HG02759 (cell line): Measurements from ENCODE around the gene CDH4.

Experiments
- ATAC-seq: cut with Tn5 transposase; IDR thresholded peaks from one replicate; pipeline ENCODE4 v1.9.1; 2021; ENCODE audit warnings: mild to moderate bottlenecking, moderate library complexity; ENCODE audit not compliant: unreplicated experiment

Gene CDH4

DNA sequence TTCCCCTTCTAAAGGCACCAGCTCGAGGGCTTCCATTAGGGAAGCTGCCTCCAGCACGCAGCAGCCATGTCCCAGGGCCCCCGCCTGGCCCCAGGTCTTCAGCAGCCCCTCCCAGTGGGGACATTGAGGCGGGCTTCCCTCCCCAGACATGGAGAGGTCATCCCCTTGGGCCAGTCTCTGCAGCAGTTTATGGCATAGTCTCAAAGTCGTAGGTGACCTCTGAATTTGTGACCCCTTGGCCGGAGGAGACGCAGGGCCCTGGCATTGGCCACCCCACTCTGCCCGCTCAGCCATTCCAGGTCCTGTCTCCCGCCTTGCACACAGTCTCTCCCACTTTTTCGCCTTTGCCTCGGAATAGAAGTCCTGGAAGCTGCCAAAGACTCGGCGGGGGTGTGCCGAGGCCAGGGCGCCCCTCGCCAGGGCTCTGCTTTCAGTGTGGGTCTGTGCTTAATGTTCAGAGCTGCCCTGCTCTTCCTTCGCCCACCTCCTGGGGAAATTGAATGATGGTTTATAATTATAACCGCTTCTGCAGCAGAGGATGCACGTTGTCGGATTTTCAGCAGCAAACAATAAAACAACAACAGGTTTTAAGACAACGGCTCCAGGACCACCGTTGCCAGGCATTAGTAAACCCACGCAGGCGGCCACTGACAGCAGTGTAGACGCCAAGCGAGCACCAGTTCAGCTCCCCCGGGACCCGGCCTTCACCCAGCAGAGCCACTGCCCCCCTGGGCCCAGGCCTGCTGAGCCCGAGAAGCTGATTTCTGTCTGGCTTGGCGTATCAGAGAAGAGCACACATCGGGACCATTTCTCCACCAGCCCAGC is 626.6 kb downstream of the CDH4 start:
- no peak for ATAC-seq

DNA sequence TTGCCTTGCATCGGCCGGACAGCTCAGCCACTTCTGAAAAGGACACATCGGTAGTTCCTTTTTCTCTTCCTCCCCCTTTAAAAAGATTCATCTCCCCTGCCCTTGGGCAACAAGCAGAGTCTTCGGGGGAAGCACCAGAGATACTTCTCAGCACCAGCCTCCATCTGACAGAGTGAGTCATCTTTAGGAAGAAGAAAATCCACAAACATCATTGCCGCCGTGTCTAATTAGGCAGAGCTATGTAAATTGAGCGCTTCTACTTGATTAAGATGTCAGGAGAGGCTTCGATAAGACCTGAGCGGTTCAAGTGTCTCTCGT is 627.2 kb downstream of the CDH4 start:
- ATAC-seq, result no peak

DNA sequence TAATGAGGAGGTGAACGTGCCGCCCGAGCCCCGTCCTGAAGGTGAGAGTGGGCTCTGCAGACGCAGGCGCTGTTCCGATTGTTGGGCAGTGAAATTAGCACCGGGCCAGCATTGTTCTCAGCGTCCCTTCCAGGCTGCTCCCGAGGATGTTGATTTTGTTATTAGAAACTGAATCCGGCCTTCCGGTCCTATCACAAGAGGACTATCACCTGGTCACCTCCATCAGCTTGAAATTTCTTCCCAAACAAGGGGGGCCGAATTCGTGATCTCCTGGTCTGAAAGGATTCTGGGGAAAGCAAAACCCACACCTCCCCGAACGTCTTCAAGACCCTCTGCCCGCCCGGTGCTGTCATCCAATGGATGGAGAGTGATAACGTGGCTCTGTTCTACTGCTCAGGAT is 627.6 kb downstream of the CDH4 start:
- ATAC-seq, result no peak

DNA sequence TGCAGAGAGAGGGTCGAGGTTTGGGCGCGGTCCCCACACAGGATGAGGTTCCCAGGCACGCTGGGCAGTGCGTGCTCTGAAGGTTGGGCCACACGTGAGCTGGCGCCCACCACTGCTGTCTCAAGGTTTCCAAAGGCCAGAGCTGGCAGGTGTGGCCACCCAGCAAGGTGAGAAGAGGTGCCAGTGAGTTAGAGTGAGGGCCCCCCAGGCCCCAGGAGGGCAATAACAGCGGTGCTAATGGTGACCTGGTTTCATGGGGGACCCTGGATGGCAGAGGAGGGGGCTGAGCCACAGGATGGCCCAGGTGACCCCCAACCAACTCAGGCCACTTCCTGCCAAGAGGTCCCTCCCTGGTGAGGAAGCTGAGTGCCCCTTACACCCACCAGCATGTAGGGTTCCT is 628.6 kb downstream of the CDH4 start:
- ATAC-seq, result no peak

DNA sequence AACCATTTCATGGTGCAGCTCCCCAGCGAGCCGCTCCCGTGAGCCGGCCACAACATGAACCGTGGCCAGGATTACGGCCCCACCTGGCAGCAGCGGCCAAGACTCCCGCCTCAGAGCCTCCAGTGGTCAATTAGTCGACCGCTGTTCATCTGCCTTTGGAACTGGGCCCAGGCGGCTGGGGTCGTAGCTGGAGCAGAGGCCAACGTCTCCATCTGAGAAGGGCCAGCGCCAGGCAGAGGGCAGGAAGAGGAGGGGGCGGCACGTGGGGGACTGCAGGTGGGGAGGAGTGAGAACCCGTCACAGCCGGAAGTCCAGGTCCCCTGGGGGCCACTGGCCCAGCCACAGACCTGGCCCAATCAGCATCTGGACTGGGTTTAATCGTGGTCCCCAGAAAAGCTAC is 629.4 kb downstream of the CDH4 start:
- ATAC-seq, result no peak

DNA sequence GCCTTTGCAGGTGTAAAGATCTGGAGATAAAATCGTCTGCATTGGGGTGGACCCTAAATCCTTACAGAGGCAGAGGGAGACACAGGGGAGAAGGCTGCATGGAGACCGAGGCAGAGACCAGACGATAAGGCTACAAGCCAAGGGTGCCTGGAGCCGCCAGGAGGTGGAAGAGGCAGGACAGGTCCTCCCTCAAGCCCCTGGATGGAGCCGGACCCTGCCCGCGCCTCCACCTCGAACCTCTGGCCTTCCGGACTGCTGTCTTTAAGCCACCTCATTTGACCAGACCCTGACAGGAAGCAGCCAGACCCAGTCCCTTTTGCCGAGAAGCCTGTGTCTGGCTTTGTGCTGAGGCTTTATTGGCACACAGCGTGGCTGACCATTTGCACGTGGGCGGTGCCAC is 629.8 kb downstream of the CDH4 start:
- no peak for ATAC-seq

DNA sequence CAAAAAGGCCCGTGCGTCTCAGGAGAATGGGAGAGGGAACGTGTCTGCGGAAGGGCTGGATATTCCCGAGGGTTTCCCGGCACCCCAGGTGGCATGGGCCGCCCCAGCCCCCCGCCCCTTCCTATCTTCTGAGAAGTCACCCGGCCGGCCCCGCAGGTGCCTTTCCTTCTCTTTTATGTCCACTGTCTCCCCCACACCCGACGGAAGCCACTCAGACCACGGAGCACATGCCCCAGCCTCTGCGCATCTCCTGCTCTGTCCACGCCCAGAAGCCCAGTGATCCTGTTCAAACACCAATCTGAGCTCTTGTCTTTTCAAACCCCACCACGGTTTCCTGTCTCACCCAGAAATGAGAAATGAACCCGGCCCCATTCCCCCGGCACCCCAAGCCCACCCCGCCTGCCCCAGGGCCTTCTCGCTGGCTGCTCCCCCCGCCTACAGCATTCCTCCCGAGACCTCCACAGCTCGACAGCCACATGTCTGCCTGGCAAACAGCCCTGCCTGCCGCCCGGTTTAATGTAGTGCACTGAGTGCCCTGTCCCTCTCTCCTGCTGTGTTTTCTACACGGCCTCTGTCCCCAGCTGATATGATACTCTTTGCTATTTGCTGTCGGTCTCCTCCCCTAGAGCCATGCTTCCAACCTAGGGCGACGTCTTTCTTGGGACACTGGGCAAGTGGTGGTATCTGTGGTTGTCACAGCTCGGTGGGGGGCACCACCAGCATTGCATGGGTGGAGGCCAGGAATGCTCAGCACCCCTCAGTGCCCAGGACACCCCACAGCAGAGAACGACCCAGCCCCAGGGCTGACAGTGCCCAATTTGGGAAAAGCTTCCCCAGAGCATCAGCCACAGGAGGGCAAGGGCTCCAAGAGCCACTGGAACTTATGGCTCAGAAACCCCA is 630.9 kb downstream of the CDH4 start:
- no peak for ATAC-seq

DNA sequence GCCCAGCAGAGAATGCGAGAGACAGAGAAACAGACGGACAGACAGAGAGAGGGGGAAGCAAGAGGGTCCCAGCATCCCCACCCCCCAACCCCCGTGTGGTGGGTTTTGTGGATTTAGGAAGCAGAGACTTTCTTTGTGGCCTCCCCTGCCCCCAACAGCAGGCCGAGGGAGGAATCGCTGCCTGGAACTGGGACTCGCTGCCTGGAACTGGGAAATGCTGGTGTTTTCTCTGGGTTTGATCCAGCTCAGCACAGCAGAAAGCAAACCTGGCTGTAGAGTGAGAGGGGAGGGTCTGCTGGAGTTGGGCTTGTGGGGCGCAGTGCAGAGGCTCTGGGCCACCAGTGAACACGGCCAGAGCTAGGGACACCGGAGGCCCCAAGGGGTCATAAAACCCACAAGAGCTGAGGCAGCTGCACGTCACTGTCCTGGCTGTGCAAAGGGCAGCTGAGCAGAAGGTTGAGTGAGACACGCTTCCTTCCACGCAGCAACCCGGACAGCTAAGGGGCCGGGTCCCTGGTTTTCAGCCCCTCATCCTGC is 631.9 kb downstream of the CDH4 start:
- no peak for ATAC-seq

DNA sequence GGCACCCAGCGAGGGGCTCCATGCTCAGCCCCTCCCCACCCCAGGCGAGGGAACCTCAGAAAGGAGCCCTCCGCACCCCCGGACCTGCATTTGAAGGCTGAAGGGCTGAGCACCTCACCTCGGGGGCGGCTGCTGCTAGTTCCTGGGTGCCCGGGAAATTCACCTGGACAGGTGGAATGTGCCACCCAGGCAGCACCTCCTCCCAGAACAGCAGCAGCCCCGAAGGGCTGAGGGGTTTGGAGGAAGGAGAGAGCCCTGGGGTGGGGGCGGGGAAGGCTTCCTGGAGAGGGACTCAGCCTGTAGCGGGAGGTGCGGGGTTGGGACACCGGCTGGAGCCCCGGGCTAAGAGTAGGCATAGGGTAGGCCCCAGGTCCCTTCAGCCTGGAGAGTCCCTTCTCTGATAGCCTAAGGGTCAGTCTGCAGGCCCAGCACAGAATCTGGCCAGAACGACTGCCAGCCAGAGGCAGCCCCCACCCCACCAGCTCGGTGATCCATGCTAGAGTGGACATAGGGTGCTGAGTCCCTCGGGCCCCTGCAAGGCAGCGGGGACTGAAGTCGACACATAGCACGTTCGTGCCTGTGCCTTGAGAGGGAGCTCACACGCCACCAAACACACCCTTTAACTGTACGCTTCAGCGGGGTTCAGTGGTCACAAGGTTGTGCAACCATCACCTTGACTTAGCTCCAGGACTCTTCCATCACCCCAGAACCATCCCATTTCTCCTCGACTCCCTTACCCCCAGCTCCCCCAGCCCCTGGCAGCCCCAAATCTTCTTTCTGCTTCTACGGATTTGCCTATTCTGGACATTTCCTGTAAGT is 632.7 kb downstream of the CDH4 start:
- ATAC-seq, result no peak

DNA sequence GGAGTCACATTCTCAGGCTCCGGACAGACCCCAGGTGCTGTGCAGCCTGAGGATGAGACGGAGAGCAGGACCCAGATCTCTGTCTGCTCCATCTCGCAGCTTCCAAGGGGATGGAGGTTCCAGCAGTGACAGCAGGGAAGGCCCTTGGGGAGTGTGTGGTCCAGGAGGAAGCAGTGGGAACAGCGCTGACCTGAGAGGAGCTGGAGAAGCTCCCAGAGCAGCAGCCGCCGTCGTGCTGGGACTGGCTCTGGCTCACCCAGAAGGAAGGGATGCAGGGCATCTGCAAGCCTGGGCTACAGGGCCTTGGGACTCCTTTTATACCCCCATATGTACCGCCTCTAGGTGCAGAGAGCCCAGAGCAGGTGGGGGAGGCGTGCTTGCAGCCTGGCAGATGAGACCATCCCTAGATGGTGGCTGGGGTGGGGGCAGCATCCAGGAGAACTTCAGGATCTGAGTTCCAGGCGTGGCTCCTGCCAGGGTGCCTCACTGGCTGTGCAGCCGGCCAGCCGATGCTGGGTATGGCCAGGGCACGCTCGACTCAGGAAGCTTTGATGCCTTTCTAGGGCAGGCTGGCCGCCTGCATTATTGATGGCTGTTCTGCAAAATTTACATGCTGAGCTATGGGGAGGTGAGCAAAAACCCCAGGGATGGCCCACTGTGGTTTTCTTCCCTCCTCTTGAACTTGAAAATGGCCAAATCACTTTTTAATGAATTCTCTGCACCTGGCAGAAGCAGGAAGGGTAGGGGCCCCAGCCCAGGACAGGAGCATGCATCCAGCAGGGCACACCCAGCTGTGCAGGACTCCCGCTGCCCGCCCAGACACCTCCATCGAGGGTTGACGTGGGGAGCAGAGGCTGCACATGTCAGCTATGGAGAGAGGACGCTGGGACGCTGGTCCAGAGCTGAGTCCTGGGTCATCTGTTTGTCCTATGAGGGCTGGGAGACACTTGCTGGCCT is 634.0 kb downstream of the CDH4 start:
- ATAC-seq, result no peak

DNA sequence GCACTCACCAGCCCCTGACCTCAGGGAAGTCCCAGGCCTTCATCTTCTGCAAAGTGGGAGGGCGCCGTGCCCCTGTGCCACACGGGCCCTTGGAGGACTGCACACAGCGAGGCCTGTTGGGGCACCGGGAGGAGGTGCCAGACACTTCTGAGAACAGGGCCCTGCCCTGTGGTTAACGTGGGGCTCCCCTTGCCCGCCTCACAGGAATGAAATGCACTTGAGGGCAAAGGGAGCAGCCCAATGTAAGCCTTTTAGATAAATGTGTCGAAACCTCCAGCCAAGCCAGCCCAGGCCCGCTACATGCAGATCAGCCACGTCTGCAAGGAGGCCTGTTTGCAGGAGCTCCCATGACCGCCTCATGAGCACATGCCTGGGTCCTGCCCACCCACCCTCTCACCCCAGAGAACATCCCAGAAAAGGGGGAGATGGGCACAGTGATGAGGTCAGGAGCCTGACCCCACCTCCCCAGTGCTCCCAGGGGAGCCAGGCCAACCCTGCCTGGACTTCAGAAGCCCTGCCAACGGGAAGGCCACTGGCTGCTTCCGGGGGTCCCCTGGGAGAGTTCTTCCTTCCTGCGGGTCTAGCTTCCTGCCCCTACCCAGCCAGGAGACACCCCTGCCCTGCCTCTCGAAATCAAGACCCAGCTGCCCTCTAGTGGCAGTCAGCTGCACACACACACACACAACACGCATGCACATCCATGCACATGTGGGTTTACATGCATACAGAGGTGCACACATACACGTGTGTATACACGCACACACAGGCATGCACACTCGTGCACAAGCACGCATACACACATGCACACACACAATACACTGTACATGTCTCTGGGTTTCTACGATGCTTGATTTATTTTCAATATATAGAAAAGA is 634.9 kb downstream of the CDH4 start:
- peak; percentile 66 for ATAC-seq

DNA sequence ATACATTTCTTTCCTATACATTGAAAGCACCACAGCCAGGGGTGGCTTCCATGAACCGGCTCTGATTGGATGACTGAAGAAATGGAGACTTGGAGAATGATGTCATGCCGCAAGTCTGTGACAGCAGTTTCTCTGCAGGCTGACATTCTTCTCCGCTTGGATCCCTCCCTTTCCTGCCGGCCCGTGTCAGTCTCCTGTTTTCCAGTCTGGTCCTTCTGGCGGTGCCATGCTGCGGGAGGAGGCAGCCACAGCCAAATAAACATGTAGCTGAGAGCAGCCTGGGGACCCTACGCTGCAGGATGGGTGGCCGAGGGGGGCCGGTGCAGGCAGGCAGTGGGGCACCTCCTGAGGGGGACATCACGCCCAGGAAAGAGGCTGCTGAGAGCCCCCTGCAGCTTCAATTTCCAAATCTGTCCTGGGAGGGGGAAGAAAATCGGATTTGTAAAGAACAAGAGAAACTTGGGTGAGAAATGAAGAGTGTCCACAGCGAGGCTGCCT is 635.6 kb downstream of the CDH4 start:
- no peak for ATAC-seq

DNA sequence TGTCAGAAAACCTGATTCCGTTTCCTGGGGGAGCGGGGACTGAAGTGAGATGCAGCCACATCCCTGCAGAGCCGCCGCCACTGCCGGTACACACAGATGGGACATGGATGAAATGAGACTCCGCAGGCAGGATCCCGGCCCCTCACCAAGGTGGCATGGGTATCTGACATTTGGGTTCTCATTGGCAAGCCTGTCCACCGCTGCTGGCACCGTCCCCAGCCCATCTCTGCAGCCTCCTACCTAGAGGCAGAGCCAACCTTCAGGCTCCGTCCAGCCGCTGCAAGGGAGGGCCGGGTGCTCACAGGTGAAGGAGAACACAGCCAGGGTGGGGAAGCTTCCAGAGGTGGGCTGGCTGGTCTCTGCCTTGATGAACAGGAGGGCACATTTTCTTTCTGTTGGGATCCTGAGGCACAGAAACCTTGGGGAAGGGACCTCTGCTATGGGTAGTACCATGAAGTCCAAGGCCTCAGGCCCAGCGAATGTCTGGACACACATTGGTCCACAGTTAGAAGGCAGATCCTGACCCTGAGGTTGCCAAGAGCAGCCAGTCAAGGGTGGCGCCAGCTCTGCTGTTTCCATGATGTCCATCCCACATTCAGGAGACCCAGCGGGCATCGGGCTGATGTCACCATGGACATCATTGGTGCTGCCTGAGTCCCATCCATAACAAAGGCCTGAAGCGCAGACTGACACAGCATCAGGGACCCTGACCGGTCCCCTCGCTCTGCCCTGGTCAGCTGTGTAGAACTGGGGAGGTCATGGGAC is 636.2 kb downstream of the CDH4 start:
- no peak for ATAC-seq

DNA sequence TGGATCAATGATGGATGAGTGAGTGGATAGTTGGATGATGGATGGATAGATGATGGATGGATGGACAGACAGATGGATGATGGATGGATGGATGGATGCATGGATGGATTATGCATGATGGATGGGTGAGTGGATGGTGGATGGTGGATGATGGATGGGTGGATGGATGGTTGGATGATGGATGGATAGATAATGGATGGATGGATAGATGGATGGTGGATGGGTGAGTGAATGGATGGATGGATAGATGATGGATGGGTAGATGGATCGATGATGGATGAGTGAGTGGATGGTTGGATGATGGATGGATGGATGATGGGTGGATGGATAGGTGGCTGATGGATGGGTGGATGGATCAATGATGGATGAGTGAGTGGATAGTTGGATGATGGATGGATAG is 637.6 kb downstream of the CDH4 start:
- no peak for ATAC-seq

DNA sequence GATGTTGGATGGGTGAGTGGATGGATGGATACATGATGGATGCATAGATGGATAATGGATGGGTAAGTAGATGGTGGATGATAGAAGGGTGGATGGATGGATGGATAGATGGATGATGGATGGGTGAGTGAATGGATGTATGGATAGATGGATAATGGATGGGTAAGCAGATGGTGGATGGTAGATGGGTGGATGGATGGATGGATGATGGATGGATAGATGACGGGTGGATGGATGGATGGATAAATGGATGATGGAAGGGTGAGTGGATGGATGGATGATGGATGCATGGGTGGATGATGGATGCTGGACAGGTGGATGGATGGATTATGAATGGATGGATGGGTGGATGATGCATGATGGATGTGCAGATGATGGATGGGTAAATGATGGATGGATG is 638.1 kb downstream of the CDH4 start:
- no peak for ATAC-seq

DNA sequence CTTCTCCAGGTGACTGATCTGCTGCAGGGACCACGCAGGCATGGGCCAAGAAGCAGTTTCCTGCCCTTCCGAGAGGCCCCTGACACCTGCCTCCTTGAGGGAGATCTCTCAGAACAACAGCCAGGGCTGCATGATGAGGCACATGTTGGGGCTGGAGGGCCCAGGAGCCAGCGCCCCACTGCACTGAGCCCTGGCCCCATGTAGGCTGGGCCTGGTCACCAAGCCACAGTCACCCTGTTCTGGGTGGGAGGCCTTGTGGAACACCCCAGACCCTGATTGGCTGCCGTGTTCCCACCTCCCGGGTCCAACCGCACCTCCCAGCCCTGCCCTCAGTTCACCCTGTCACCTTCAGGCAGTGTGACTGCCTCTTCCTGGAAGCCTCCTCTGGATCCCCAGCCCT is 639.4 kb downstream of the CDH4 start:
- no peak for ATAC-seq

DNA sequence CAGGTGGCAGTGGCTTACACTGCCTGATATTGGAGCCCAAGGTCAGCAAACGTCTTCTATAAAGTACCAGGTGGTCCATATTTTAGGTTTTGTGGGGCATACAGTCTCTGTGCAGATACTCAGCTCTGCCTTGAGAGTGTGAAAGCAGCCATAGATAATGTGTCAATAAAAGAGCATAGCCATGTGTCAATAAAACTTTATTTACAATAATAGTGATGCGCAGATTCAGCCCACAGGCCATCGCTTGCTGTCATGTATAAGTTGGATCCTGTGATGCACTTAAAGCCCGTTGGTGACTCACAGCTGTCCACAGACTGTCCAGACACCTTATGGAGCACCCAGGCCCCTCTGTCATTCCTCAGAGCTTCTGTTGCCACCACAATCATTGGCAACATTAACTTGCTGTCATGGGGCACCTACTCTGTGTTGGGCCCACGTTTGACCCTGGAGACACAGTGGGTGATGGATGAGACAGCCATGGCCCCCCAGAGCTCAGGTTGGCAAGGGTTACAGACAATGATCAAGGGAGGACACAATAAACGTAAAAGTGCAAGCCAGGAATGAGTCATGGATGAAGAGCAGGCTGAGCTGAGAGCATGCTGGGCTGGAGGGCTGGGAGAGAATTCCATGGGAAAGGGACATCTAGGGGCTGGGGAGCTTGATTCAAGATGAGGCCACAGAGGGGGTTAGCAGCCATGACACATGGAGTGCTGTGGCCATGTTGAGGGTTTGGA is 640.0 kb downstream of the CDH4 start:
- no peak for ATAC-seq
